ENCODE measurements around the gene CIROP.

- TF ChIP-seq CTCF (IDR thresholded peaks at IDR 0.05) (no peak), POLR2AphosphoS5 (IDR thresholded peaks at IDR 0.05) (no peak), EP300 (IDR thresholded peaks at IDR 0.05) (no peak)
Measured at GRCh38 chr14:23071921-23072539, 32.8 kb downstream of the CIROP start.
